Measurements from ENCODE around the gene ELOVL6. TPM values are rescaled to one million over a fixed set of nuclear protein-coding genes. Genes with fewer than 3 reads are reported as not detected.

Gene ELOVL6
- total and polyA plus RNA-seq, 10 of the 15 experiments (the other 5 are each of a cell fraction or from before 2014, with no cell fraction given) = 3.9 to 33.5 (median 8.1) TPM

DNA sequence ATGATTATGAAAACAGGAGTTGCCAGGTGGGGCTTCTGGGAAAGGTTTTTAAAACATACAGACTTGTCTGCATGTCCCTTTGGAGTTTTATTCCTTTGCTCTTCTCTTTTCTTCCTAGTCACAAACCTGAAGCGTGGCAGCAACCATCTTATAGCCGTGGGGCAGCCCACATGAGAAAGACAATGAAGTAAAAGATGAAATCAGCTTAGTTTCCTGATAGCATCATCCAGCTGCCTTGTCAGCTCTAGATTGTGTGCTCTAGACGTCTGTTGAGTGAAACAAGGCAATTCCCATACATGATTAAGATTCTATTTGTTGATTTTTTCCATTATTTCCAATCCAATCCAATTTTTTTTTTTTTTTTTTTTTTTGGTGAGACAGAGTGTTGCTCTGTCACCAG, 68.9 kb downstream of the ELOVL6 start (continued):
- TF ChIP-seq, protein P1, sequence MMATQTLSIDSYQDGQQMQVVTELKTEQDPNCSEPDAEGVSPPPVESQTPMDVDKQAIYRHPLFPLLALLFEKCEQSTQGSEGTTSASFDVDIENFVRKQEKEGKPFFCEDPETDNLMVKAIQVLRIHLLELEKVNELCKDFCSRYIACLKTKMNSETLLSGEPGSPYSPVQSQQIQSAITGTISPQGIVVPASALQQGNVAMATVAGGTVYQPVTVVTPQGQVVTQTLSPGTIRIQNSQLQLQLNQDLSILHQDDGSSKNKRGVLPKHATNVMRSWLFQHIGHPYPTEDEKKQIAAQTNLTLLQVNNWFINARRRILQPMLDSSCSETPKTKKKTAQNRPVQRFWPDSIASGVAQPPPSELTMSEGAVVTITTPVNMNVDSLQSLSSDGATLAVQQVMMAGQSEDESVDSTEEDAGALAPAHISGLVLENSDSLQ (IDR thresholded peaks at IDR 0.05) = no peak
- no peak for TF ChIP-seq CBX3 (IDR thresholded peaks at IDR 0.05; ENCODE audit: borderline replicate concordance, low read depth)
- TF ChIP-seq WRNIP1 (IDR thresholded peaks at IDR 0.05; ENCODE audit: borderline replicate concordance, low read depth, low read length) = no peak
- TF ChIP-seq, protein P2, sequence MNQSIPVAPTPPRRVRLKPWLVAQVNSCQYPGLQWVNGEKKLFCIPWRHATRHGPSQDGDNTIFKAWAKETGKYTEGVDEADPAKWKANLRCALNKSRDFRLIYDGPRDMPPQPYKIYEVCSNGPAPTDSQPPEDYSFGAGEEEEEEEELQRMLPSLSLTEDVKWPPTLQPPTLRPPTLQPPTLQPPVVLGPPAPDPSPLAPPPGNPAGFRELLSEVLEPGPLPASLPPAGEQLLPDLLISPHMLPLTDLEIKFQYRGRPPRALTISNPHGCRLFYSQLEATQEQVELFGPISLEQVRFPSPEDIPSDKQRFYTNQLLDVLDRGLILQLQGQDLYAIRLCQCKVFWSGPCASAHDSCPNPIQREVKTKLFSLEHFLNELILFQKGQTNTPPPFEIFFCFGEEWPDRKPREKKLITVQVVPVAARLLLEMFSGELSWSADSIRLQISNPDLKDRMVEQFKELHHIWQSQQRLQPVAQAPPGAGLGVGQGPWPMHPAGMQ (IDR thresholded peaks at IDR 0.05; ENCODE audit: borderline replicate concordance) = no peak
- no peak for TF ChIP-seq EED (IDR thresholded peaks at IDR 0.05; ENCODE audit: low read depth)
- TF ChIP-seq BCL11A (IDR thresholded peaks at IDR 0.05; ENCODE audit: low read depth, low read length) = no peak

DNA sequence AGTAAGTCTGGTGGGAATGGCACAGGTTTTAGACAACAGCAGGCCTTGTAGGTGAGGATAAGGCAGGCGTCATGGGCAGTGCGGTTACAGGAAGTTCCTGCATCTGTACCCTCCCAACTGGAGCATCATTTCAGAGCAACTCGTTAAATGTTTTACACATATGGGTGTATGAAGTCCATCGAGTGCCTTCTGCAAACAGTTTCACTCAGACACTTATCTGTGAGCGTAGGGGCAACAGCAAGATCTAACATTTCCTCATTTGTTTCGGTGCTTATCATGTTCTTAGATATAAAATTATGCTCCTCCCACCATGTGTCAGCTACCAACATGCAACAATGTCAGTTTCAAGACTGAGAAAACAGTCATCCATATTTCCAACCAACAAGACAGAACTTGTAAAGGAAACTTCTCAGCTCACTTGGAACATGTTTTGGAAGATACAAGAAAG, 69.9 kb downstream of the ELOVL6 start:
- intact Hi-C loops (cut with micrococcal nuclease; ENCODE audit: unreplicated experiment) (no loop called here), in situ Hi-C loops (cut with MboI) (no loop called here)
- no TSS peak for BruUV-seq (replicated peaks)
- Histone ChIP-seq H3K4me1 (ENCODE audit: control insufficient read depth, insufficient read depth, low read length) (no peaks in the 10 kb centered on the region), H4K20me1 (ENCODE audit: control insufficient read depth, insufficient read depth) (no peaks in the 10 kb centered on the region), H3K27me3 (replicated peaks in 1 of 2; ENCODE audit: control insufficient read depth in 2 of 2, insufficient read depth in 2 of 2, low read length in 1 of 2) (no peaks in the 10 kb centered on the region), H3K9ac (ENCODE audit: control insufficient read depth, insufficient read depth, low read length) (no peak overlapping the region), H3K4me3 (no peak overlapping the region), H3K36me3 (ENCODE audit: control insufficient read depth in 2 of 2, insufficient read depth in 2 of 2, low read length in 1 of 2) (no peaks in the 10 kb centered on the region), H3K4me2 (ENCODE audit: control insufficient read depth, insufficient read depth) (no peak overlapping the region), H2AFZ (ENCODE audit: control insufficient read depth, low read depth, low read length) (no peak overlapping the region), H3K27ac (ENCODE audit: control insufficient read depth, insufficient read depth) (no peak overlapping the region), H3K79me2 (ENCODE audit: control insufficient read depth, insufficient read depth, low read length) (no peaks in the 10 kb centered on the region), H3K9me3 (replicated peaks; ENCODE audit: control insufficient read depth, insufficient read depth, low read length) (no peaks in the 10 kb centered on the region)
- FAIRE-seq (no peak), ATAC-seq (no peak), DNase-seq (ENCODE audit: low read depth, low spot score) (no peak)
- ChIA-PET RAD21 (ENCODE audit: unreplicated experiment) (interaction anchor here (1.0 kb wide), 3 partner anchors 12 to 70 kb away, joined by 3 read pairs; partner anchors contain the start of gene ELOVL6), POLR2A (interaction anchor here (0.9 kb wide), 1 partner anchor 8 kb away, joined by 4 read pairs; no protein-coding TSS in a partner anchor), SMC1A (ENCODE audit: uncharacterized antibody, unreplicated experiment) (interaction anchor here (1.2 to 2.8 kb wide), 5 partner anchors 9 to 160 kb away, joined by 3 to 17 read pairs (median 7); no protein-coding TSS in a partner anchor), CTCF (interaction anchor here (0.7 to 2.0 kb wide), 4 partner anchors 9 to 79 kb away, joined by 3 to 8 read pairs (median 4); no protein-coding TSS in a partner anchor)
- 94% methylated on average over 6 of the region's 6 CpGs for WGBS (ENCODE audit: insufficient coverage, insufficient replicate concordance, low lambda C conversion rate, missing lambda C conversion rate)
- TF ChIP-seq, protein P3, sequence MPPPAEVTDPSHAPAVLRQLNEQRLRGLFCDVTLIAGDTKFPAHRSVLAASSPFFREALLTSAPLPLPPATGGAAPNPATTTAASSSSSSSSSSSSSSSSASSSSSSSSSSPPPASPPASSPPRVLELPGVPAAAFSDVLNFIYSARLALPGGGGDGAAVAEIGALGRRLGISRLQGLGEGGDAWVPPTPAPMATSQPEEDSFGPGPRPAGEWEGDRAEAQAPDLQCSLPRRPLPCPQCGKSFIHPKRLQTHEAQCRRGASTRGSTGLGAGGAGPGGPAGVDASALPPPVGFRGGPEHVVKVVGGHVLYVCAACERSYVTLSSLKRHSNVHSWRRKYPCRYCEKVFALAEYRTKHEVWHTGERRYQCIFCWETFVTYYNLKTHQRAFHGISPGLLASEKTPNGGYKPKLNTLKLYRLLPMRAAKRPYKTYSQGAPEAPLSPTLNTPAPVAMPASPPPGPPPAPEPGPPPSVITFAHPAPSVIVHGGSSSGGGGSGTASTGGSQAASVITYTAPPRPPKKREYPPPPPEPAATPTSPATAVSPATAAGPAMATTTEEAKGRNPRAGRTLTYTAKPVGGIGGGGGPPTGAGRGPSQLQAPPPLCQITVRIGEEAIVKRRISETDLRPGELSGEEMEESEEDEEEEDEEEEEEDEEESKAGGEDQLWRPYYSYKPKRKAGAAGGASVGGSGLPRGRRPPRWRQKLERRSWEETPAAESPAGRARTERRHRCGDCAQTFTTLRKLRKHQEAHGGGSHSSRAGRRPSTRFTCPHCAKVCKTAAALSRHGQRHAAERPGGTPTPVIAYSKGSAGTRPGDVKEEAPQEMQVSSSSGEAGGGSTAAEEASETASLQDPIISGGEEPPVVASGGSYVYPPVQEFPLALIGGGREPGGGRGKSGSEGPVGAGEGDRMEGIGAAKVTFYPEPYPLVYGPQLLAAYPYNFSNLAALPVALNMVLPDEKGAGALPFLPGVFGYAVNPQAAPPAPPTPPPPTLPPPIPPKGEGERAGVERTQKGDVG (CRISPR knock-in tag; IDR thresholded peaks at IDR 0.05) = no peak
- TF ChIP-seq ZNF217 (IDR thresholded peaks at IDR 0.05) (no peak), TCF3 (IDR thresholded peaks at IDR 0.05; ENCODE audit: borderline replicate concordance, insufficient read depth, low read depth, low read length) (no peak), CREM (IDR thresholded peaks at IDR 0.05; ENCODE audit: low read depth) (no peak), SUPT20H (IDR thresholded peaks at IDR 0.05; ENCODE audit: borderline replicate concordance, control insufficient read depth, low read depth, low read length) (no peak), SRF (IDR thresholded peaks at IDR 0.05; ENCODE audit: low read depth in 2 of 2, low read length in 2 of 2) (no peak), EED (IDR thresholded peaks at IDR 0.05; ENCODE audit: low read depth) (no peak), ATF3 (IDR thresholded peaks at IDR 0.05; ENCODE audit: borderline replicate concordance, extremely low read depth, low read depth, low read length) (no peak), SREBF2 (IDR thresholded peaks at IDR 0.05; ENCODE audit: low read length) (no peak), KLF5 (IDR thresholded peaks at IDR 0.05; ENCODE audit: partially characterized antibody) (no peak), PAX5 (IDR thresholded peaks at IDR 0.05; ENCODE audit: borderline replicate concordance, low read depth, low read length) (no peak), NRF1 (conservative IDR thresholded peaks at IDR 0.05; ENCODE audit: low read depth, low read length) (no peak), JUNB (IDR thresholded peaks at IDR 0.05) (no peak)
